IPS-20b (cell line): Measurements from ENCODE around the gene PCGF1.

Source experiments
- H3K27ac ChIP-seq: one replicate; pipeline ENCODE4 v1.5.1; 2013; ENCODE audit warnings: low read length
- H3K27me3 ChIP-seq: 2 replicates; pipeline ENCODE4 v1.6.1; 2013; ENCODE audit warnings: mild to moderate bottlenecking, low read length, inconsistent platforms; ENCODE audit not compliant: insufficient read depth
- H3K36me3 ChIP-seq: 2 replicates; pipeline ENCODE4 v1.6.1; 2013; ENCODE audit warnings: low read depth, mild to moderate bottlenecking, inconsistent platforms, low read length, moderate library complexity; ENCODE audit not compliant: insufficient read depth
- H3K4me1 ChIP-seq: 2 replicates; pipeline ENCODE4 v1.6.1; 2013; ENCODE audit warnings: mild to moderate bottlenecking, control low read depth, inconsistent platforms, low read length, moderate library complexity; ENCODE audit not compliant: insufficient read depth
- H3K4me3 ChIP-seq: 2 replicates; pipeline ENCODE4 v1.5.1; 2013; ENCODE audit warnings: mild to moderate bottlenecking, low read length, inconsistent platforms
- H3K9ac ChIP-seq: 2 replicates; pipeline ENCODE4 v1.6.1; 2013; ENCODE audit warnings: low read depth, mild to moderate bottlenecking, inconsistent platforms, low read length, moderate library complexity
- H3K9me3 ChIP-seq: 2 replicates; pipeline ENCODE4 v1.6.1; 2013; ENCODE audit warnings: mild to moderate bottlenecking, low read depth, low read length, inconsistent platforms; ENCODE audit not compliant: insufficient read depth

PCGF1 gene

DNA sequence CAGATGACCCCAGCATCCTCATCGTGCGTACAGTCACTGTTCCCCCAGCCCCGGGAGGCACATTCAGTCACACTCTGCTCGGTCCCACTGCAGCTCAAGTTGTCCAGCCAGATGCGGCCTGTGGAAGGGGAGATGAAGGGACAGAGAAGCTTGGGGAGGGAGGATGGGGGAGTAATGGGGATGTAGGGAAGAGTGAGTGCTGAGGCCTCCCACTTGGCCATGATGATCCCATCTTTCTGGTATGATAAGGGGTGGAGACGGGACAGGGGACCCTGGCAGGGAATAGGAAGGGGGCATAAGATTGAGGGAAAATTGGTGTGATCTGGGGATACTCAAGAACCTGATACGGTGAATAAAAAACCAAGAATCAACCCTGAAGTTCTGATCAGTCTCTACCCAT lies 42.7 kb upstream of the PCGF1 start:
- peaks cover 75% of the 10 kb centered on the region for H3K27me3 ChIP-seq
- H3K9me3 ChIP-seq = no peaks in the 10 kb centered on the region
- no peak overlapping the region for H3K9ac ChIP-seq
- no peak overlapping the region for H3K27ac ChIP-seq
- no peaks in the 10 kb centered on the region for H3K36me3 ChIP-seq
- H3K4me1 ChIP-seq = peaks cover 18% of the 10 kb centered on the region
- peak overlapping the region; percentile 73; the same call in 1 of the 2 replicates for H3K4me3 ChIP-seq

DNA sequence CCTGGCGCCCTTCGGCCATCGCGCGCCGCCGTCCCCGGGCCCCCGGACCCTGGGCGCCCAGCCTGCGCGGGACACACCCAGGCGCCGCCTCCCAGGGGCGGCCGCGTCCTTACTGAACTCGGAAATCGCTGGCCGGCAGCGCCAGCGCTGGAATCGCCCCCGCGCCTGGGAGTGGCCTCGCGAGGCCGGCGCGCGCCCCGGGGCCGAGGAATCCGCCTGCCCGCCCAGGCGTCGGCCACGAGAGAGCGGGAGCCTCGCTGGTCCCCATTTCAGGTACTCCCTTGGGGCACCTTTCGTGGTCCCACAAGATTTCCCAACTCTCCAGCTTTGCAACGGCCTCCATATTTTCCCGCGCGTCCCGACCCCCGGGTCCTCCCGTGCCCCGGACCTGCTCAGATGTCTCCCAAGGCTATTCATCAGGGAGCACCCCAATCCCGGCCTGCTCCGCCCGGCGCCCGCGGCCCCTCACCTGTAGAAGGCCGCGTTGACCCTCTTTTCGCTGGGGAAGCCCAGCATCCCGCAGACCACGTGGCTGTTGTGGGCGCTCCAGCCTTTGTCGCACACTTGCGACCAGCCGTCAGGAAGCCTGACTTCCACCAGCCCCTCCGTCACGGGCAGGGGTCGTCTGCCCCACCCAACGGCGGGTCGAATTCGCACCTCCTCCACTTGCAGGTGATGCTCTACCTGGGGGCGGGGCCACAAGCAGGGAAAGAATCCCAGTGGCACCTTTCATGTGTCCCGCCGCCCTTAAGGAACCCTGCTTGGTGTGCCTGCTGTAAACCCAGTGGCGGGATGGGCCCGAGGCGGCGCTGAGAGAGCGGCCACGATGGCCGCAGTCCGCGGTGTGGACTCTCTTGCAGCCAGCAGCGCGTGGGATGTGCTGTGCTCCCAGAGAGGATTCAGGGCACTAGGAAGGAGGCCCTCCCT lies 41.7 kb upstream of the PCGF1 start:
- peak overlapping the region; percentile 83; the same call in 1 of the 2 replicates for H3K9ac ChIP-seq
- no peak overlapping the region for H3K27ac ChIP-seq
- peaks cover 69% of the 10 kb centered on the region for H3K27me3 ChIP-seq
- H3K9me3 ChIP-seq = no peaks in the 10 kb centered on the region
- H3K4me3 ChIP-seq = peak overlapping the region; percentile 73
- peaks cover 18% of the 10 kb centered on the region for H3K4me1 ChIP-seq
- H3K36me3 ChIP-seq = no peaks in the 10 kb centered on the region

DNA sequence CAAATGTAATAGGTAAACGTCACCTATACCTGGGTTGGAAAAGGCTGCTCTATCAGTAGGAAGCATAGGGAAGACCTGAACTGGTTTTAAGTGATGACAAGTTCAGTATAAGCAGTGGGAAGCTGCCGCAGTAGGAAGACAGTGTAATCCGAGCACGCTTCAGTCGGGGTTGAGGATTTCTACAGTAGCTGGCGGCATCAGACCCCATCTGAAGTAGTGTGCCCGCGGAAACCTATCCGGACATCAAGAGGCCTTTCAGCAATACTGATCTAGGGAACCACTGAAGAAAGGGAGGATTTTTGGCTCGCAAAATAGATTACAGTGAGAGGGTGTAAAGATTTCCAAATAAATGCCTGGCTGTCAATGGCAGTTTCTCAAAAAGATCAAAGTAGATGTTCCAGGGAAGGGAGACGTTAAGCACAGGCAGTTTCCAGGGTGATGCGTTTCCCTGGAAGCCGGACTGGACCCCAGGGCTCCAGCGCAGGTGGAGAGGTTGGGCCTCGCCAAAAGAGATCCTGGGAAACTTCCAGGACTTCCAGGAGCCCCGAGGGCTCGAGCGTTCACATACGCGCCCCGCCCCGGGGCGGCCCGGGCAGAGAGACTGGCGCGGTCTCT lies 40.9 kb upstream of the PCGF1 start:
- Histone ChIP-seq H3K27ac (no peak overlapping the region), H3K27me3 (peaks cover 65% of the 10 kb centered on the region), H3K36me3 (no peaks in the 10 kb centered on the region)

DNA sequence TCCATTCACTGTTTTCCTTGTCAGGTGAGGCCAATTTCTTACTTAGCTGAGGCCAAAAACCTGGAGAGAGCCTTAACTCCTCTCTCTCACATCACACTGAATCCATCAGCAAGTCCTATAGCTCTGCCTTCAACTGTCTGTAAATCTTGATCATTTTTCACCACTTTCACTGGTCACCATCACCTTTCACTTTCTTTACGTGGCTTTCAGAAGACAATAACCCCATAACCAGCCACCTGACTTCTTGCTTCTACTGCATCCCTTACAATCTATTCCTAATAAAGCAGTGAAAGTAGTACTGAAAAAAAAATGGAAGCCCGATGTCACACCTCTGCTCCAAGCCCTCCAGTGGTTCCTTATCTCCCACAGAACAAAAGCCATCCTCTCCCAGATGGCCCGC lies 38.5 kb upstream of the PCGF1 start:
- H3K36me3 ChIP-seq = no peaks in the 10 kb centered on the region

More for the DNA sequence above, 40.9 kb upstream of the PCGF1 start:
- H3K9ac ChIP-seq = peak overlapping the region; percentile 83; the same call in 1 of the 2 replicates
- peaks cover 18% of the 10 kb centered on the region for H3K4me1 ChIP-seq
- H3K4me3 ChIP-seq = peak overlapping the region; percentile 73
- no peaks in the 10 kb centered on the region for H3K9me3 ChIP-seq

DNA sequence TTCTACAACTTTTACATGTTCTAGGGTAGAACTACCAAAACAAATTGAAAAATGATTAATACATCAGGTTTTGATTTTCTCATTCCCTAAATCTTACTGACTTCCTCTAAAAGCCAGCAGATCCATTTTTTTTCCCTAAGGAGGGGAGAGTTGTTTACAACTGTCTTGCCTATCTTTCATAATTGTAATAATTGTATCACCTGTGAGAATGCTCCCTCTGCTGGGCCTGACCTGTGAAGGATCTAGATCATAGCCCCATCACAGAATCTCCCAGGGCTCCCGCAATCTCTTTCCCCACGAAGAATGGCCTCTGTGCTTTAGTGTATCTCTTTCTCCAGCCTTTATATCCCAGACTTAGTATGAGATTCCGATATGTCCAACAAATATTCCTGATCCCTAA lies 37.1 kb upstream of the PCGF1 start:
- H3K27me3 ChIP-seq = peaks cover 28% of the 10 kb centered on the region
- H3K36me3 ChIP-seq = no peaks in the 10 kb centered on the region
- peaks cover 4% of the 10 kb centered on the region for H3K4me1 ChIP-seq
- H3K4me3 ChIP-seq = no peak overlapping the region
- H3K27ac ChIP-seq = no peak overlapping the region
- H3K9ac ChIP-seq = no peak overlapping the region
- no peaks in the 10 kb centered on the region for H3K9me3 ChIP-seq

More for the DNA sequence above, 38.5 kb upstream of the PCGF1 start:
- Histone ChIP-seq H3K4me1 (peaks cover 13% of the 10 kb centered on the region), H3K9ac (no peak overlapping the region), H3K9me3 (no peaks in the 10 kb centered on the region), H3K27ac (no peak overlapping the region), H3K4me3 (no peak overlapping the region), H3K27me3 (peaks cover 41% of the 10 kb centered on the region)

DNA sequence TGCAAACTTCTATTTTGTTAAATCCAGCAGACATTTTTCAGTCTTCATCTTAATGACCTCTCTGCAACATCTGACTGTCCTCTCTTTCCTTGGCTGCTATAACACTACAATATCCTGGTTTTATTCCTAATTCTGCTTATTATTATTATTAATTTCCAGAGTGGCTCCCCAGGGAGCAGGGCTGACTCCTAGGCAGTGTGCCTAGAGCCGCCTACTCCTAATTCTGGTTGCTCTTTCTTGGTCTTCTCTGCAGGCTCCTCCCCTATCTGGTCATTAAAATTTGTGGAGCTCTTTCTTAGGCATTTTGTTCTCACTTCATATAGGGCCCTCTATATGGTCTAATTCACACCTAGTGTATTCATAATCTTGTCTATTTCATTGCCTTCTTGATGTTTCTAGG lies 35.5 kb upstream of the PCGF1 start:
- Histone ChIP-seq H3K4me3 (no peak overlapping the region), H3K36me3 (no peaks in the 10 kb centered on the region), H3K27me3 (peaks cover 11% of the 10 kb centered on the region), H3K9ac (no peak overlapping the region), H3K27ac (no peak overlapping the region), H3K9me3 (no peaks in the 10 kb centered on the region), H3K4me1 (no peaks in the 10 kb centered on the region)

DNA sequence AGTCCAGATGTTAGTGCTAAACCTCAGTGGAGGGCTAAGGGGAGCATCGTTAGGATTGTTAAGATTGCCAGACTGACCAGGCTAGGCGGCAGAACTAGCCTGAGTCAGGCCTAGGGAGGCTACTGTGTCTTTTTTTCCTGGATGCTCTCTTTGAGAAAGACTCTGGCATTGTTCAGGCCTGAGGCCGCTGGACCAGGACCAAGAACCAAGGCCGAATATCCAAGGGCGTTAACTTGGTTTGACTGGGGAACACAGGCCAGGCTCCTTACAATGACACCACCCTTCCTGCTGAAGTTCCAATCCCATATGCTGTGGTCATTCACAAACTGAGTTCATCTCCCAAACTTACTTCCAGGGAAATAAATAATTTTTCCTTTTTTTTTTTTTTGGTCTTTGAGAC lies 32.8 kb upstream of the PCGF1 start:
- no peak overlapping the region for H3K27ac ChIP-seq
- H3K4me1 ChIP-seq = no peaks in the 10 kb centered on the region
- no peaks in the 10 kb centered on the region for H3K27me3 ChIP-seq
- no peak overlapping the region for H3K4me3 ChIP-seq
- H3K36me3 ChIP-seq = no peaks in the 10 kb centered on the region
- no peak overlapping the region for H3K9ac ChIP-seq
- H3K9me3 ChIP-seq = no peaks in the 10 kb centered on the region

DNA sequence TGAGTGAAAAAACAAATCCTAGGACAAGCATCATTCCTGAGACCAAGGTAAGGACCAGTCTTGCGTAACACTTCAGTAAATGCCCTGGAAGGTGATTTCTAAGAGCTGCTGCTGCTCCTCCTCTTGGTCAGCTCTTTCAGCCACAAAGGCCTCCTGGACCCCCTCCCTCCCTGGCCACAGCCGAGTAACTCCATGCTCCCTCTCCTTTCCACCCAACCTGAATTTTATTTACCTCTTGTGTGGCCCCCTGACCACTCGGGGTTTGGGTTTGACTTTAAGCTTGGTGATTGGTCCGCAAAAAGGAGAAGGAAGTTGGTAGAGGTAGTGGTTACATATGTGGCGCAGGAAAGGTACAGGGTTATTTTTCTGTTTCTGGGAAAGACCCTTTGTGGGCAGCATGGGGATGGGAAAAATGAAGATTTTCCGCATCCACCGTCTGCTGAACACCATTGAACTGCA lies 31.4 kb upstream of the PCGF1 start:
- no peaks in the 10 kb centered on the region for H3K4me1 ChIP-seq
- H3K9ac ChIP-seq = no peak overlapping the region
- no peaks in the 10 kb centered on the region for H3K27me3 ChIP-seq
- H3K4me3 ChIP-seq = no peak overlapping the region
- H3K36me3 ChIP-seq = peaks cover 7% of the 10 kb centered on the region; the same call in 1 of the 2 replicates
- H3K27ac ChIP-seq = no peak overlapping the region
- H3K9me3 ChIP-seq = no peaks in the 10 kb centered on the region

DNA sequence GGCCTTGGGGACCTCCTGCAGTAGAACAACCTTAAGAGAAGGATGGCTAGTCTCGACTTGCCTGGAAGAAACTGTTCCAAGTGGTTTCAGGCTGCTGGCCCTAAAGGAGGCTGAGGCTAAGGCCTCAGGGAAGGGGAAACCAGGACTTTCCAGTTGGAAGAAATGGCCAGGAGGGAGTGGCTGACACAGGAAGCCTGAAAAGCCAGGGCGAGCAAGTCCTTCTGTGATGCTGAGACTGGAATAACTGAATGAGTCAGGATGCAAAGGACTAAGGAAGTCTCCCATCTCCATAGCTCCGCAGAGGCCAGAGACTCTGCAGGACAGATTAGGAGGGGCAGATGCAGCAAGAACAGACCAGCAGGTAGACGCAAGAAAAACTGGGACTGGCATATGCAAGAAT lies 29.6 kb upstream of the PCGF1 start:
- Histone ChIP-seq H3K9ac (no peak overlapping the region), H3K27ac (no peak overlapping the region), H3K4me1 (no peaks in the 10 kb centered on the region), H3K27me3 (no peaks in the 10 kb centered on the region), H3K9me3 (no peaks in the 10 kb centered on the region), H3K36me3 (peaks cover 25% of the 10 kb centered on the region), H3K4me3 (no peak overlapping the region)

DNA sequence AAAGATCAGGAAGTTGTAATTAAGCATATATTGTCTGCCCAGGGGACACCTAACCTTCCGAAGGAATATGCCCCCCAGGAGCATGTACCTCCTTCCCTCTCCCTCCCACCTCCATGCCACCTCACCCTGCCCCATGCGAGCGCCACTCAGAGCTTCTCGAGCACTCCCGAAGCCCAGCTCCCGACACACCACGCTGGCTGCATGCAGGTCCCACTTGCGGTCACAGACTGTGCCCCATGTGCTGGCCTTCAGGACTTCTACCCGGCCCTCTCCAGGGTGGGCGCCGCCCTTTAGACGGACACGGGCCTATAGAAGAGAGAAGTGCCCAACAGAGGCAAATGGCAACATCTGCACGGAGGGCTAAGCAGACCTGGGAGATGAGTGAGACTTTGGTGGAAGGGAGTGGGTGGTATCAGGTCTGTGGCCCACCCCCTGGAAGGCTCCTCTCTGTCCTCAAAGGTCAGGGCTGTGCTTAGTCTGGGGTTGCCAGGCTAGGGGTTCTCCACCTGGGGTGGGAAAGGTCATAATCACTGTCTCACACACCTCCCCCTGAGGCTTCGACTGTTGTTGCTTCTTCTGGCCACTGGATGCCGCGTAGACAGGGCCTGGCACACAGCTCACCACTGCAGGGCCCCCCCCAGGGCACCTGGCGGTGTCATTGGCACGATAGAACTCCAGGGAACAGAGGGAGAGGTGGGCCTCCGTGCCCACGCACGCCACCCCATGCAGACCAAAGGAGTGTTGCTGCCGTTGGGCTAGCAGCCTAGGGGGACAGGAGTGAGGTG lies 28.9 kb upstream of the PCGF1 start:
- Histone ChIP-seq H3K9me3 (no peaks in the 10 kb centered on the region), H3K27ac (no peak overlapping the region)

DNA sequence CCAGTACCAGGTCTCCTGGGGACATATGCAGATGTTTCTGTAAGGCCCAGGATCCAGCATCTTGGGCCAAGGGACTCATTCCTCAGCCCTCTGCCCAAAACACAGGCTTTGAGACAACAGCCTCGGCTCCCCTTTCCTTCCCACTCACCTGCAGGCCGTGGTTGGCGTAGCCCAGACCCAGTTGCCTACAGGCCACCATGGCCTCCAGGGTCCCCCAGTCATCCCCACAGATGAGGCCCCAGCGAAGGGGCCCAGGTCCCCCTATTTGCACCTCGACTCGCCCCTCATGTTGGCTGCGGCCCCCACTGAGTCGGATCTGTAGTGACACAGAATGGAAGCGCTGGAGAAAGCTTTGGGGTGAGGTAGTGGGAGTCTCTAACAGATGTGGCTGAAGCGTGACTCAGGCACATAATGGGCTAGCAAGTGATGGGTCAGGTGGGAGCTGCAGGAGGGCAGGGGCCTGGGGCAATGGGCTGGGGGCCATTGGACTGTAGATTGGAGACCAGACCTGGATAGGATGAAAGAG lies 28.0 kb upstream of the PCGF1 start:
- Histone ChIP-seq H3K9me3 (no peaks in the 10 kb centered on the region), H3K36me3 (peaks cover 35% of the 10 kb centered on the region), H3K27me3 (peaks cover 4% of the 10 kb centered on the region; the same call in 1 of the 2 replicates), H3K4me3 (no peak overlapping the region), H3K9ac (no peak overlapping the region), H3K27ac (no peak overlapping the region), H3K4me1 (no peaks in the 10 kb centered on the region)

More for the DNA sequence above, 28.9 kb upstream of the PCGF1 start:
- H3K9ac ChIP-seq = no peak overlapping the region
- H3K4me3 ChIP-seq = no peak overlapping the region
- peaks cover 33% of the 10 kb centered on the region for H3K36me3 ChIP-seq
- no peaks in the 10 kb centered on the region for H3K27me3 ChIP-seq
- no peaks in the 10 kb centered on the region for H3K4me1 ChIP-seq
